M059J (cell line): Measurements from ENCODE around the gene AGFG1. TPM values are rescaled to one million over a fixed set of nuclear protein-coding genes. Genes with fewer than 3 reads are reported as not detected.
"Not testable (repeated sequence)": the region's sequence is repeated elsewhere in the genome, so short reads cannot be mapped to it uniquely, and the experiment has no call there.

Source experiments
- DNase-seq: peaks from one replicate; pipeline ENCODE4 v3.0.0-alpha.2; 2012; ENCODE audit warnings: low read depth
- total RNA-seq: library from RNA; depleted of rRNA; stranded (reverse); fragments of >200 nt; shearing (Covaris generic); gene quantifications from 2 replicates; pipeline ENCODE4 v1.2.3, GENCODE V29; 2014

The AGFG1 gene
- total RNA-seq, 1 experiment from 2014 or later: 75.3 TPM

- no peak for DNase-seq
These were observed 27.8 kb downstream of the AGFG1 start for GRCh38 chr2:227499627-227500300.

- DNase-seq: no peak
These were observed 28.3 kb downstream of the AGFG1 start for GRCh38 chr2:227500301-227500630.

- DNase-seq: peak; percentile 95
These were observed 31.8 kb downstream of the AGFG1 start for GRCh38 chr2:227503433-227504406.

- DNase-seq: no peak
These were observed 32.7 kb downstream of the AGFG1 start for GRCh38 chr2:227504700-227505099.

- peak; percentile 20 for DNase-seq
These were observed 34.5 kb downstream of the AGFG1 start for GRCh38 chr2:227506456-227506855.

GRCh38 chr2:227507963-227508362 is 36.0 kb downstream of the AGFG1 start:
- no peak for DNase-seq

GRCh38 chr2:227509076-227509475 is 37.1 kb downstream of the AGFG1 start:
- no peak for DNase-seq

GRCh38 chr2:227509824-227510619 is 38.1 kb downstream of the AGFG1 start:
- DNase-seq: peak; percentile 84

- no peak for DNase-seq
These were observed 38.6 kb downstream of the AGFG1 start for GRCh38 chr2:227510620-227510958.

- DNase-seq: no peak
These were observed 39.4 kb downstream of the AGFG1 start for GRCh38 chr2:227511239-227511930.

- no peak for DNase-seq
These were observed 40.0 kb downstream of the AGFG1 start for GRCh38 chr2:227511955-227512354.

- no peak for DNase-seq
These were observed 41.2 kb downstream of the AGFG1 start for GRCh38 chr2:227513113-227513512.

- DNase-seq: no peak
These were observed 43.8 kb downstream of the AGFG1 start for GRCh38 chr2:227515742-227516141.

- DNase-seq: no peak
These were observed 45.8 kb downstream of the AGFG1 start for GRCh38 chr2:227517724-227518123.

- peak; percentile 58 for DNase-seq
These were observed 46.4 kb downstream of the AGFG1 start for GRCh38 chr2:227518278-227518865.

GRCh38 chr2:227521178-227521577 is 49.2 kb downstream of the AGFG1 start:
- not testable (repeated sequence) for DNase-seq

- DNase-seq: no peak
These were observed 52.7 kb downstream of the AGFG1 start for GRCh38 chr2:227524665-227525064.

GRCh38 chr2:227527351-227527750 is 55.4 kb downstream of the AGFG1 start:
- no peak for DNase-seq

- DNase-seq: no peak
These were observed 56.8 kb downstream of the AGFG1 start for GRCh38 chr2:227528803-227529202.

- DNase-seq: no peak
These were observed 57.9 kb downstream of the AGFG1 start for GRCh38 chr2:227529871-227530270.

GRCh38 chr2:227534714-227535113 is 62.8 kb downstream of the AGFG1 start:
- no peak for DNase-seq
